HG03196 (cell line): ENCODE results near the gene RGS6.

Experiments
- ATAC-seq: cut with Tn5 transposase; IDR thresholded peaks from one replicate; pipeline ENCODE4 v1.9.1; 2021; ENCODE audit not compliant: unreplicated experiment

Gene RGS6

DNA sequence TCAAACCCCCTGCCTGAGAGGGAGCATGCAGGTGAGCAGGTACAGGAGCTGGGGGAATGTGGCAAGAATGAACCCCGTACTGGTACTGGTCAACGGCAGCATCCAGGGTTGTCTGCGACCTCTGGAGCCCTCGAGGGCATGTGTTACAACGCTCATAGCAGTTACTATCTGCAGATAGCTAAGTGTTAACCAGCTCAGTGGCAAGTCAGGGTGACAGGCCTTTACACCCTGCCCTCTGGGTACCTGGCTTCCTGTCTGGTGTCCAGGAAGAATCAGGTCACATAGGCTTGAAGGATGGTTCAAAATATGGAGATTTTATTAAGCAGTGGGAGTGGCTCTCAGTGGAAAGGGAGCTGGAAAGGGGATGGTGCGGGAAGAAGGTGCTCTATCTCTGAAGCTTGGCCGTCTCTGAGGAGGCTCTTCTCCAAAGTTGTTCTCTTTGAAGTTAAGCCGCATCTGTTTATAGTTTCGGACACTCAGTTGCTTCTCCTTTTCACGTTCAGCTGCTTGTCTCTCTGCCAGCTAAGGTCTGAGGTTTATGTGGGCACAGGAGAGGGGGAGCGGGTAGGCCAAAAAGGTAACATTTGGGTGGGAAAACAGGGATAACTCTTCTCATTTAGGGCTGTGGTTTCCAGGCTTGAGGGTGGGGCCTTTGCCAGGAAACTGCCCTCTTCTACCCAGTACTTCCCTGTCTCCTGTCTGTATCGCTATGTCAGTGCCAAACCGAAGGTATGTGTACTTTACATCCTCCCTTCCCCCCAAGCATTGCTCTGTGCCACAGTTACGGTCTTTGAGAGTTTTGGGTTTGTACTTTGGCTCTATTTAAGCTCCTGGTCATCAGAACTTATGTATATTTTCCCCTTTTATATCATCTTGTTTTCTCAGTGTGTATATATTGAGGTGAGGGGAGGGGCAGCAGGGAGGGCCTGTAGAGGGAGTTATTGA lies 305.8 kb downstream of the RGS6 start:
- ATAC-seq: no peak

DNA sequence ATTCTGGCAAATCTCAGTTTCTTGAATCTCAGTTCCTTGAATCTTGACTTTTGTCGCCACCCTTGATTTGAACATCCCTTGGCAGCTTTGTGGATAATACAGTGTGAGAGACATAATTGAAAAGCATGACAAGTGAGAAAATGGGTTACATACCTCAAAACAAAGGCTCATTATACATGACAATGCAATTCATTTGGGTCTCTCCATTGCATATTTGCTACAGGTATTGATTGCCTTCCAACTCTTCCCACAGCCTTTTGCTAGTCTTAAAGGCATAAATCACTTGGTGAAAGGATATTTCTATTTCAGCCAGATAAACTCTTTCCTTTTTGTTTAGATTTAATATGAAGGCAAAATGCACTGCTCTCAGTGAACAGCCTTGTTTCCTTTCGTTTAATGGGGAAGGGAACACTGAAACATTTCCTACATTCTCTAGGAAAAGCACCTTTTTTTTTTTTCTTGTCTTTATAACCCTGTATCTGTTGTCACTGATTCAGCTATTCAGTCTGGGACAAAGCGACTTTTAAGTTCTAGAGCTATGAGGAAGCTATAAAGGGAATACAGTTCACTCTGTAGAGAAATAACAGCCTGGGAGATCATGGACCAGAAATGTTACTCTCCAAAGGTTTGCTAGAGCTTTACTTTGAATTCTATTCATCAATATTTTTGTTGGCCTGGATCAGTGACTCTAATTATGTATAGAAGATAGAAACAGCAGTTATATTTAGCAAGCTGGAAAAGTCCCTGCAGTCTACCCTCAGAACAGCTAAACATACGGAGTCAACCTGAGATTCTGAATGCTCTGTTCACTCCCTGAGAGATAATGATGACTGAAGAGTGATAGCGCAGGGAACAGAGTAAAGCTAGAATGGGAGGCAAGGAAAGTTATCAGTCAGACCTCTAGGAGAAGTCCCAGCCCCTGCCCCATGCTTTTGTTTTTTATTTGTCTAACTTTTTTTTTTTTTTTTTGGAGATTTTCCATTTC lies 311.4 kb downstream of the RGS6 start:
- ATAC-seq: no peak

DNA sequence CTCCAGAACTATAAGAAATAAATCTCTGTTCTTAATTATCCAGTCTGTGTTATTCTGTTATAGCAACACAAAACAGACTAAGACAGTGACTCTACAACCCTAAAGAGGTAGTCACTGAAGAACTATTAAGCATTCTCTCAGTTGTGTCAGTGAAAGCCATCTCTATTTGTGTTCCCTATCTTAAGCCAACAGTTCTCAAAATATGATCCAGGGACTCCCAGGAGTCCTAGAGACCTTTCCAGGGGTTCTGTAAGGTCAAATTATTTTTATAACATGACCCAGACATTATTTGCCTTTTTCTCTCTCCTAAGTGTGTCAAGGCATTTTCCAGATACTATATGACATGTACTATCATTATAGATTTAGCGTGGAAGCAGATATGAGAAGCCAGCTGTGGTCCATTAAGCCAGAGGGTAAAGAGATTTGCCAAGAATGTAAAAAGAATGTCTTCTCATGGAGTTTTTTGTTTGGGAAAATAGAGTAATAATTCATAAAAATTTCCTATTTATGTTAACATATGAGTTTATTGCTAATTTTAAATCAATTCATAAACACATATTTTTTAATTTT lies 315.8 kb downstream of the RGS6 start:
- ATAC-seq: no peak

DNA sequence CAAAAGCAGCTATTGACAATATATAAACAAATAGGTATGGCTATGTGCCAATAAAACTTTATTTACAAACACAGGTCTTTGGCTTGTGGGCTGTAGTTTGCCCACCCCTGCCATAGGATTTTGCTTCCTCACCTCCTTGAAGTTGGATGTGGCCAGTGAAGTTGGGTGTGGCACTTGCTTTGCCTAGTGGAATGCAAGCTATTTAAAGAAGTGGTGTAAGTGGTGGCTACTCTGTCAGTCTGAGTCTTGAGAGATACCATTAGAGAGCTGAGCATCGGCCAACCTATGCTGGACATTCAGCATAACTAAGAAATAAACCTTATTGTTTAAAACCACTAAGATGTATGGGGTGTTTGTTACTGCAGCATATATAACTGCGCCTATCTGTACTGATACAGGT lies 321.3 kb downstream of the RGS6 start:
- ATAC-seq: no peak

DNA sequence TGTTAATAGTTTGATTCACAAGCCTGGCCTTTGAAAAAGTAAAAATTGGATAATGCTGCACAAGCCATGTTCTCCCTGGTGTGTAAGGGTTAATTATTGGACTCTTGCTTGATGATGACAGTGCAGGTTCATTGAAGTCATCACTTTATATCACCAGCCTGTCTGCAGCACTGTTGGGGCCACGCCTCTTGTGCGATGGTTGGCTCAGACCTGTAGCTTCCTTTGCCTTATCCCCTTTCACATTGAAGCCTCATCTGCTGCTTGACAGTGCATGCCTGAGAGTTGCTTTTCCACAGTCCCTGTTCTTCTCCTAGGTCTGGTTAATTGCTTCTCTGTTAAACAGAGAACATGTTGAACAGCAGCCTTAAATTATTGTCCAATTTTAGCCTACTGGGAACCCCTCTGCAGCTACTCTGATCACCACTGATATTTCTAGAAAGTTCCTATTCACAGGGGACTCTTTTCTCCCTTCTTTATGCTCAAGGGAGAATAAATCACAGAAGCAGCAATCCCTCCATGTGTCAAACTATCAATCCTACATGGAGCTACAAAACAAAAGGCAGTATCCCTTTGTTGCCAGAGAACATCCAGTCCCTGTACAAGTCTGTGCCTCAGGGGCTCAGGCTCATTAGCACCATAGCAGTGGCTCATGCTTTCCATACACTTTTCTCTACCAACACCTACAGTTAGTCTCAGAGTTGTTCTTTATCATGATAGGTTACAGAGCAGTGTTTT lies 322.1 kb downstream of the RGS6 start:
- no peak for ATAC-seq

DNA sequence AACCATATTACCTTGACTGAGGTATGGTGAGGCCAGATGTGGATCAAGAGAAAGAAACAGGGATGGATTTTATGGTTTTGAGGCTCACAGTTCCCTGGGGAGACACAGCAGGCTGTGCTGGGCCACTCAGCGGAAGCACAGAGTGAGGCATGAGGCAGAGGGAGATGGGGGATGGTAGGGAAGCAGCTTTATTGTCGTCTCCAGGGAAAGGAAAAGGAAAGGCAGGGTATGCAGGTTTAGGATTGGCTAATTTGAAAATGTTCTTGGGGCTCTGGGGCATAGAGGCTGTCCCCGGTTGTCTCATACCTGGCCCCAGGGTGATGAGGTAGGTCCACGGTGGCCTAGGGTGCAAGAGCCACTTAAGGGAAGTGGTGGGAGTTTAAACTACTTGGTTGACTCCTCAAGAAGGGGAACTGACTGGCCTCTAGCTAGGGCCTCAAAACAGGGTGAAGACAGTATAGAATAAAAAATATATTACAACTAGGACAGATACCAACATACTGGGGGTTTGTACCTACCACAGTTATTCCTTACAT lies 322.8 kb downstream of the RGS6 start:
- ATAC-seq: no peak

DNA sequence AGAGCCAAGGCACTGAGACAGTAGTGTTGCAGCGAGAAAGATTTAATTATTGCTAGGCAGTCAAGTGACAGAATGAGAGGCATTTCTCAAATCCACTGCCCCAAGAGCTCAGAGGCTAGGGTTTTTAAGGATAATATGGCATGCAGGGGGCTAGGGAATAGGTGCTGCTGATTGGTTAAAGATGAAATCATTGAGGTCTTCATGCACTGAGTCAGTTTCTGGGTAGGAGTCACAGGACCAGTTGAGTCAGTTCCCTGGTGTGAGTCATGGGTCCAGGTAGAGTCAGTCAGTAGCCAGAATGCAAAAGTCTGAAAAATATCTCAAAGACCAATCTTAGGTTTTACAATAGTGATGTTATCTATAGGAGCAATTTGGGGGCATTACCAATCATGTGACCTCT lies 323.8 kb downstream of the RGS6 start:
- no peak for ATAC-seq

DNA sequence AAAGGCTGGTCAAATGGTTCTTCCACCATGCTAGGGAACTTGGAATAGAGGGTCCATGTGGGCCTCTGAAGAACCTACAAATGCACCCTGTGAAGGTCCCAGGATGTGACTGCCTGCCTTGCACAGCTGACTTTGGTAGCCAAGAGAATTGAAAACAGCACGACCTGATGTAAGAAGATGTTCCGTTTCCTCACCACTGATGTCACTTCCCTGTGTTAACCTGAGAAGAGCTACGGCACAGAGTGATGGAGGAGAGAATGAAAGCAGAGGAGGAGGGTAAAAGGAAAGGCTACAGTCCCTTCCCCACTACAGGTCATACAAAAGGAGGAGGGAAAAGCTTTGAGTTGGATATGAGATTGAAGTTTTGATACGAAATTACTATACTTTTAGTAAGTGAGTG lies 328.8 kb downstream of the RGS6 start:
- ATAC-seq: no peak

DNA sequence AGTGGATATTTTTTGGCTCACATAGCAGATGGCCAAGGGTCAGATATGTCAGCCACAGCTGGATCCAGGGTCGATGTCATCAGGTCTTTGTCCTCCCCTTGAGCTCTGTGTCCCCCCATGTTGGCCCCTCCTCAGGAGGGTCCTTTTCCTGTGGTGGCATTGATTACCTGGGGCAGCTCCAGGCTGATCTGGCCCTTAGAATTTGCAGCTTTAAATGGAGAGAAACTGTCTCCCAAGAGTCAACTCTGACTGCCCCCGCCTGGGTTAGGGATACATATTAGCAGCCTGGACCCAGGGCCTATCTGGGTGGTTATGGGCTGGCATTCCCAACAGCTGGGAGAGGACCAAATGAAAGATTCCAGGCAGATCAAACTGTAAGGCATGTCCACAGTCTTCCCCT lies 330.5 kb downstream of the RGS6 start:
- no peak for ATAC-seq

DNA sequence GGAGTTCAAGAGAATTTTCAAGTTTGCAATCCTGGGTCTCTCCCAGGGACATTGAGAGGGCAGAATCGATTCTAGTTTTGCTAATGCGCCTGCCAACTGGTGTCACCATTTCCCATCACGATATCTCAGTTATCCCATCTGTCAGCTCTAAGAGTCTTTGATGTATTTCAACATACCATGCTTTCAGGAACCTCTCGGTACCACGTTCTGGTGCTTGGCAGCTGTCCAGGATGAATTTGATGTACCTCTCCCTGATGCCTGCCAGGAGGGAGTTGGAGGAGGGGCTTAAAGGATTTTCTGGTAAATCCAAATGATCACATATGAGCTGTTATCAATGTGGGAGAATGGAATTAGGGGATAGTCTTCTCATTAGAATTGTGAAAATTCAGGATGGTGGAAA lies 332.5 kb downstream of the RGS6 start:
- ATAC-seq: no peak

DNA sequence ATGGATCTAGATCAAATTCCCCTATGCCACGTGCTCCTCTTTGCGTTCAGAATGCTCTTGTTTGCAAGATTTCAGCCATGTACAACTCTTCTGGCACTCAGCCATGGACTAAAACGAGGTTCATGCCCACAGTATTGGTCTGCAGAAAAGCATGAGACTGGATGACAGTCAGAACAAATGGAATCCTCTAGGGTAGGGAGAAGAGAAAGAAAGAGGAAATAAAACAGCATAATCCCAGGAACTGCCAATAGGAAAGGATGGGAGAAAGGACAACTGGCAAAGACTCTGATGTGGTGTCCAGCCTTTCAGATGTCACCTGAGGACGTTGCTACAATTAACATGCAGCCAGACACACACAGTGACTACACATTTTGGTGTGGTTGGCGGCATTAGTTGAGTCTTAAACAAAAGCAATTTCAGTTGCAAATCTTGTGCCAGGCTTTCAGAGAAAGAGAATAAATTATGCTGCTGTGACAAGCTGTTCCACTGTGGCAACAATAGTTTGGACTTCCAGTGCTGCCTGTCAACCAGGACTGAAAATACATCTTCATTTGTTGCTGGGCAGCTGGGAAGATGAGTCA lies 338.0 kb downstream of the RGS6 start:
- ATAC-seq: no peak

DNA sequence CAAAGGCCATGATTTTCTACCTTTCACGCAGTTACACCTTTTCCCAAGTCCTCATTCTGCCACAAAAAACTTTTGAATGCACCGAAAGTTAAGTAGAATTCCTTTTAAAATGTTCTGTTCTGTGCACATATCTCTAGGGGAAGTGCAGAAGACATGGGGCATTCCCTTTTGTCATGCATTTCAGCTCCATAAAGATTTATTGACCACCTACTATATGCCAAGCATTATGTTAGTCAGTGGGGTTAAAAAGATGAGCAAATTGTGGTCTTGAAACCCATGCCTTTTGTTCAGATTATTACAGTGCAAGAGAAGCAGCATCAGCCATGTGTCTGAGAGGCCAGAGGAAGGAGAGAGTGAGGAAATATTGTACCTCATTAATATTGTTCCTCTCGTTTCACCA lies 338.5 kb downstream of the RGS6 start:
- ATAC-seq: no peak

DNA sequence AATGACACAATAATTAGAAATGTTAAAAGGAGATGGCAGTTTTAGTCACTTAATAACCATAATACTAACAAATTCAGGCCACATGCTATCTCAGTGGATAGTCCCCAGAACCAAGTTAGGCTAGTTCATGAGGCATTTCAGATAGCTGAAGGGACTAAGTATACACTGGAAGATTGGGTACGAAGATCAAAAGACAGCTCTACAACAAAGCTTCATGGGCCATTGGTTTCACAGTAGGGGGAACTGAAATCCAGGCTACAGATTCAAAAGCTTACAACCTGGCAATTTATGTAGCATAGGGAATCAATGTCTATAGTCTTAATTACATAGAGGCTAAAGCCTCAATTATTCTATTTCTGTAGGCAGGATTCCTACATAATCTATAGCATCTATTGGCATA lies 343.0 kb downstream of the RGS6 start:
- no peak for ATAC-seq

DNA sequence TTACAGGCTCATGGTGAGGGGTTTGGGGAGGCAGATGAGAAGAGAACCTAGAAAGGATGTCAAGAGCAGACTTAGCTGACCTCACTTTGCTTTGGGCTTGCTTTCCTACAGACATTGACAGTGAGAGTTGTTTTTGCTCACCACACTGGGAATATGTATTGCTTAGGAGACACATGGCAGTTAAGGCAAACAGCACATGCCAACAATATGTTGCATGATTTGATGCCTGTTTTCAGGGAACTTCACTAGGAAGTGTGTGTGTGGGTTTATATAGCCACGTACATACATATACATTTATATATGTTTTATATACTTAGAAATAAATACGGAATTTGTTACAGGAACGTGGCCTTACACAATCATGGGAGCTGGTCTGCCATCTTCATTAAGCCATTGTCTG lies 346.1 kb downstream of the RGS6 start:
- ATAC-seq: no peak

DNA sequence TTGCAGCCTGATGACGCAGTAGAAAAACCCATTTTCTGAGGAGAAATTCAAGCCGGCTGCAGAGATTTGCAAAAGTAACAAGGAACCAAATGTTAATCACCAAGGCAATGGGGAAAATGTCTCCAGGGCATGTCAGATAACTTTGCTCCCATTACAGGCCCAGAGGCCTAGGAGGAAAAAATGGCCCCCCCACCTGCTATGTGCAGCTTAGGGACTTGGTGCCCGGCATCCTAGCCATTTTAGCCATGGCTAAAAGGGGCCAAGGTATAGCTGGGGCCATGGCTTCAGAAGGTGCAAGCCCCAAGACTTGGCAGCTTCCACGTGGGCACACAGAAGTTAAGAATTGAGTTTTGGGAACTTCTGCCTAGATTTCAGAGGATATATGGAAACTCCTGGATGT lies 351.9 kb downstream of the RGS6 start:
- no peak for ATAC-seq

DNA sequence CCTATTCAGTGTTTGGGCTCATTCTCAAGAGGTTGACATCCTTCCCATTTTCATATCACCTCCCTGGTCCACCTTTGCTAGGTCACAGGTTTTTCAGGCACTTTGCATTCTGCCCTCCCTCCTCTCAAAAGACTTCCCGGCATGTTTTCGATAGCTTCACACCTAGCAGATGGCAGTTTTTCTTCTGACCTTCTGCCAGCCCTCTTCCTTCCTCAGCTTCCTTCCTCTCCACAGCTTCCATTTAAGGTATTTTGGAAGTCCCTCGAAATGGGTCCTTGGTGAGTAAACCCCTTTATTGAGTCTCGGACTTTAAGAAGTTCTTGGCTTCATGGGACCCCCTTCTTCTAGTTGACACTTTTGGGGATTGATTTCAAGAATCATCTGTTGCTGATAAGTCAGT lies 358.0 kb downstream of the RGS6 start:
- no peak for ATAC-seq

DNA sequence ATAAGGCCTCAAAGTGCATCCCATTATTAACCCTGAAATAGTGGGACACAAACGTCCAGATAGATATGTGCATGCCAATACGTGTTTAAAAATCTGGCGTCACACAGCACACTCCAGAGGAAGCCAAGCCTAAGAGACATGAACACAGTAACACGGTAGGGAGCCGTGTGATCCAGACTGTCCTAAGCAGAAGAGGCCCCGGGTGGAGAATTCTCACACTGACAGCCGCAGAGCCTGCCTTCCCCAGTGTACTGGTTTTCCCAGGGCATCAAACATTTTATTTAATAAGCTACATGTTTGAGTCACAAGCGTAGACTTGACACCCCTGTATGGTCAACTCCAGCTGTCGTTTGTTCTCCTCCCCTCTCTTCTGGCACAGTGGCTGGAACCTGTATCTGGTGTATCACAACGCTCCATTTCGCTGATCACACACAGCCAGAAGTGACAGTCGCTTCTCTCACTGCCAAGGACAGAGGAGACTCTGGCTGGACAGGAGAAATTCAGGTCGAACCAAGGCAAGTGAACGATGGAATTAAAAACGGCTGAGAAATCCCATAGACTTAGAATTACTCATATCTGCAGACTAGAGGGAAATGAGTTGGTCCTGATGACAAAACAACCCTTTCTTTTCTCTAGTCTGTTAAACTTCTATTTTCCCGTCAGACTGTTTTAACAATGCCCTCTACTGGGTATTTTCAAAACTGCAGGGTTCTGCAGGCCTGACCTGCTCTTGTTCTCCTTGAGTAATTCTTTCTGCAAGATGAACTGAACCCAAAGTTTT lies 359.9 kb downstream of the RGS6 start:
- no peak for ATAC-seq

DNA sequence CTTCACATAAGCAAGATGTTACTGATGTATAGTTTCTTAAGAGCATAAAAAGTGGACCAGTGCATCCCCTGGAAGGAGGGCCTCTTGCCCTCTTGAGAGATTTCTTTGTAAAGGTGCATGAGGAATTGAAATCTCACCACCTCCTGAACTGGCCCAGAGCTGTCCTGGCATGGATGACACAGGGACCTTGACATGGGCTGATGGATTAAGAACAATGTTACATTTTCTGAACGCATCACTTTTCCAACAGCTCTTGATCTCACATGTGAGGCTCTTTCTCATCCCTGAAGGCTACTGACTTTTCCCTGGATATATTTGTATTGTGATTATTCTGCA lies 360.4 kb downstream of the RGS6 start:
- no peak for ATAC-seq

DNA sequence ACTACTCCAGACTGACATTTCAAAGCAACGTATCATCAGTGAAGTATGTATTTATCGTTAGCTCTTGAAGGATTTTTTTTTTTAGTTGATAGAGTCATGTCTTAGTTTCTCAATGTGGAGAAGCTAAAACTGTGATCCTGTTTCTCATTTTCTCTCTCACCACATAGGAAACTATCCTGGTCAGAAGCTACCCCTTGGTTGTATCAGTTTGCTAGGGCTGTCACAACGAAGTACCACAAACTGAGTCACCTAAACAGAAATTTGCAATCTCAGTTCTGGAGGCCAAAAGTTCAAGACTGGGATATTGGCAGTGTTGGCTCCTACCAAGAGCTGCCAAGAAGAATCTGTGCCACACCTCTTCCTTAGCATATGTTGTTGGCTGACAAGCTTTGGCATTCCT lies 369.1 kb downstream of the RGS6 start:
- no peak for ATAC-seq

DNA sequence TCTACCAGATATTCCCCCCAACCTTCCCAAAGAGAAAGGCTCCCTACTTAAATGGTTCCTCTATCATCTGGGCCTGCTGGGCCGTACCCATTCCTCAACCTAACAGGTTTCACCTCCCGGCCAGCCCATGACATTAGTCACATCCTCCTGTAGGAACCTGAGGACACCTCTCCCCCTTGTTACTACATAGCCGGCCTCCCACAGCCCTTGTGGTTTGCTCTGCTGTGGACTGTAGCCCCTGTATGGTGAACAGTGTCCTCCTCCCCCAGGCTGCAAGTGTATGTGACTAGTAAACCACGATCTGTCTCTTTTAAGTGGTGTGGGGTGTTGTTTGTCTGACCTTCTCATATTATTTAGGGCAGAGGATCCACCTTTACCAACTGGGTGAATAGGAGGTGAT lies 371.7 kb downstream of the RGS6 start:
- no peak for ATAC-seq
